Measurements from ENCODE around the gene MYO16. TPM values are rescaled to one million over a fixed set of nuclear protein-coding genes. Genes with fewer than 3 reads are reported as not detected.

The MYO16 gene
- total RNA-seq, 4 donors from 2014 or later, result 0.06 to 0.07 TPM; not detected in 2

DNA sequence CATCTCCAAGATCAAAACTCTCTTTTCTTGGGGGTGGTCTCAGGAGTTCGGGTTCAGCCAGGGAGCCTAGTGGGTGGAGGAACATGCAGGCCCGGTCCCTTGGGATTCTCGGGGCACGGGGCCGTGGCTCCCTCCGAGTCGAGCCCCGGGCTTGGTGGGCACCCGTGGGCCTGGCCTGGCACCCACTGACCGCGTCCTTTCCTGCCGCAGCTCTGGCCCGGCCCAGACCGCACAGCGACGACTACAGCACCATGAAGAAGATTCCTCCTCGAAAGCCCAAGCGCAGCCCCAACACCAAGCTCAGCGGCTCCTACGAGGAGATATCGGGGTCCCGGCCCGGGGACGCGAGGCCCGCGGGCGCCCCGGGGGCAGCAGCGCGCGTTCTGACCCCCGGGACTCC lies 510.6 kb downstream of the MYO16 start:
- intact Hi-C loops (cut with DNase I; ENCODE audit: low total_unique reads), result loop anchor here (5.0 to 10.0 kb wide), 2 partner anchors 645 to 972 kb away; partner anchors contain the start of gene IRS2
- no peak overlapping the region for H3K4me3 ChIP-seq (ENCODE audit: low read depth, poor library complexity, severe bottlenecking)

DNA sequence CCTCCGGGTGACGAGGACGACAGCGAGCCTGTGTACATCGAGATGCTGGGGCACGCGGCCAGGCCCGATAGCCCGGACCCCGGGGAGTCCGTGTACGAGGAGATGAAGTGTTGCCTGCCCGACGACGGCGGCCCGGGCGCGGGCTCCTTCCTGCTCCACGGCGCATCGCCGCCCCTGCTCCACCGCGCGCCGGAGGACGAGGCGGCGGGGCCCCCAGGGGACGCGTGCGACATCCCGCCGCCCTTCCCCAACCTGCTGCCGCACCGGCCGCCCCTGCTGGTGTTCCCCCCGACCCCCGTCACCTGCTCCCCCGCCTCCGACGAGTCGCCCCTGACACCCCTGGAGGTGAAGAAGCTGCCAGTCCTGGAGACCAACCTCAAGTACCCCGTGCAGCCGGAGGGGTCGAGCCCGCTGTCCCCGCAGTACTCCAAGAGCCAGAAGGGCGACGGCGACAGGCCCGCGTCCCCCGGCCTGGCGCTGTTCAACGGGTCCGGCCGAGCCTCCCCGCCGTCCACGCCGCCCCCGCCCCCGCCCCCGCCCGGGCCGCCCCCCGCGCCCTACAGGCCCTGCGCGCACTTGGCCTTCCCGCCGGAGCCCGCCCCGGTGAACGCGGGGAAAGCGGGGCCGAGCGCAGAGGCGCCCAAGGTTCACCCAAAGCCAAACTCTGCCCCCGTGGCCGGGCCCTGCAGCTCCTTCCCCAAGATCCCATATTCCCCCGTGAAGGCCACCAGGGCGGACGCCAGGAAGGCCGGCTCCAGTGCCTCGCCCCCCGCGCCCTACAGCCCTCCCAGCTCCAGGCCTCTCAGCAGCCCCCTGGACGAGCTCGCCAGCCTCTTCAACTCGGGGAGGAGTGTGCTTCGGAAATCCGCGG lies 511.3 kb downstream of the MYO16 start:
- H3K4me3 ChIP-seq (ENCODE audit: low read depth, poor library complexity, severe bottlenecking), result no peak overlapping the region
- intact Hi-C loops (cut with DNase I; ENCODE audit: low total_unique reads), result loop anchor here (5.0 to 10.0 kb wide), 2 partner anchors 644 to 972 kb away; partner anchors contain the start of gene IRS2
- WGBS, 2 donors, result 18 to 25% methylated on average over 29 to 44 of the region's 97 CpGs
- DNase-seq (ENCODE audit: low spot score in 2 of 2), result no peak
- TF ChIP-seq POLR2A (IDR thresholded peaks at IDR 0.05) (no peak), CTCF (IDR thresholded peaks at IDR 0.05) (no peak)

More for the DNA sequence above, 510.6 kb downstream of the MYO16 start:
- no peak for TF ChIP-seq CTCF (IDR thresholded peaks at IDR 0.05)
- TF ChIP-seq POLR2A (IDR thresholded peaks at IDR 0.05), result no peak
- DNase-seq (ENCODE audit: low spot score in 2 of 2), result no peak
- 72 to 88% methylated on average over 11 to 31 of the region's 33 CpGs for WGBS, 2 donors

GRCh38 chr13:109141706-109142105 lies 512.3 kb downstream of the MYO16 start:
- TF ChIP-seq POLR2A (IDR thresholded peaks at IDR 0.05) (no peak), CTCF (IDR thresholded peaks at IDR 0.05) (no peak)
- no peak overlapping the region for H3K4me3 ChIP-seq (ENCODE audit: low read depth, poor library complexity, severe bottlenecking)
- 92 to 96% methylated on average over 14 of the region's 14 CpGs for WGBS, 2 donors
- intact Hi-C loops (cut with DNase I; ENCODE audit: low total_unique reads), result loop anchor here (5.0 to 10.0 kb wide), 2 partner anchors 643 to 971 kb away; partner anchors contain the start of gene IRS2
- no peak for DNase-seq (ENCODE audit: low spot score in 2 of 2)

GRCh38 chr13:109144693-109145437 lies 515.5 kb downstream of the MYO16 start:
- intact Hi-C loops (cut with DNase I; ENCODE audit: low total_unique reads), result loop anchor here (5.0 to 10.0 kb wide), 2 partner anchors 640 to 967 kb away; partner anchors contain the start of gene IRS2
- no peak for TF ChIP-seq CTCF (IDR thresholded peaks at IDR 0.05)
- no peak for TF ChIP-seq POLR2A (IDR thresholded peaks at IDR 0.05)
- H3K4me3 ChIP-seq (ENCODE audit: low read depth, poor library complexity, severe bottlenecking), result no peak overlapping the region
- no peak for DNase-seq (ENCODE audit: low spot score in 2 of 2)
- whole genome bisulfite sequencing, 2 donors, result 57 to 63% methylated on average over 5 of the region's 5 CpGs

DNA sequence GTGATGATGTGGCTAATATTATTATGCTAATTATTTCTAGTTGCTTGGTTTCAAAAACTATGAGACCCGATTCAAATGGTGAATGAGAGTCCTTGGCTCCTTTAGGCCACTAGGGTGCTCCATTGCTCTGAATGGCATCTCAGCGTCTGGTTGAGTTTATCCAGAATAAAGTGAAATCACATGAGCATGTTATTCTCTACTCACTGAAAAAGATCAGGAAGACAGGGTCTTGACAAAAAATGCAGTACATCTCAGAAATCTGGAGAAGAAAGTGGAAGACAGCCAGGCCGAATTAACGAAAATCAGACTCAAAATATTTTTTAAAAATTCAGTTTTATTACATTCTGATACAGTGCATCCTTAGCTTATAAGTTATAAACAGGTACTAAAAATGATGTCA lies 516.2 kb downstream of the MYO16 start:
- WGBS, 2 donors, result 7 to 15% methylated on average over 4 of the region's 4 CpGs
- TF ChIP-seq POLR2A (IDR thresholded peaks at IDR 0.05) (no peak), CTCF (IDR thresholded peaks at IDR 0.05) (no peak)
- no peak for DNase-seq (ENCODE audit: low spot score in 2 of 2)
- intact Hi-C loops (cut with DNase I; ENCODE audit: low total_unique reads), result loop anchor here (10.0 kb wide), 1 partner anchor 639 kb away; the partner anchor contains the start of gene IRS2
- H3K4me3 ChIP-seq (ENCODE audit: low read depth, poor library complexity, severe bottlenecking), result no peak overlapping the region
